Measurements from ENCODE around the gene BANF2. TPM values are rescaled to one million over a fixed set of nuclear protein-coding genes. Genes with fewer than 3 reads are reported as not detected.

The BANF2 gene
- total RNA-seq, 1 donor from 2014 or later: not detected

DNA sequence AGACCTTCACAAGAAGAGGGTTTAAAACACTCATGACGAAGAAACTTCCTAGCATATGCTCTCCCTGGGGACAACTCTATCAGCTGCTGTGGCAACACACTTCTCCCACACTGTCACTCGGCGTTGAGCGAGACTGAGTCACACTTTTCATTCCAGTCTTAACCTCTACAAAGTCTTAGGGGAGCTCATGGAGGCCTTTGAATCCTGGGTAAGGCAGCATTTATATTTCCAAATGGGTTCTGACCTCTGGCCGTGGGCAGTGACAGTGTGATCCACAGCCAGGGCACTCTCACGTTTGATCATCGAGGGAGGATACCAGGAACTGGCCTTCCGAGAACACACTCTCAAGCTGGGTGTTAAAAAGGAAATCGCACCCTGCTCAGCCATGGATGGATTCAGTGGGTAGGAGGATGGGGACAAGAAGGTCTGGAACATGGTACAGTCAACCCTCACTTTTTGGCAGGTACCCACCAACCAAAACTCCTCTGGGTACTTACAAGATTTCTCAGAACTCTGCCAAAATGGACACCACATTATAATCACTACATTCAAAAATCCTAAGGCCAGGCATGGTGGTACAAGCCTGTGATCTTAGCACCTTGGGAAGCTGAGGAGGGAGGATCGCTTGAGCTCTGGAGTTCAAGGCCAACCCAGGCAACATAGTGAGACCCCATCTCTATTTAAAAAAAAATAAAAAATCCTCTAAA lies 37.3 kb upstream of the BANF2 start:
- intact Hi-C loops (cut with micrococcal nuclease): no loop called here
- DNase-seq (no peak), ATAC-seq (peak; percentile 84)

GRCh38 chr20:17663040-17663399 lies 36.7 kb upstream of the BANF2 start:
- no peak for DNase-seq
- intact Hi-C loops (cut with micrococcal nuclease): no loop called here
- peak; percentile 34 for ATAC-seq

GRCh38 chr20:17663486-17663885 lies 36.3 kb upstream of the BANF2 start:
- intact Hi-C loops (cut with micrococcal nuclease): no loop called here
- no peak for ATAC-seq
- no peak for DNase-seq

DNA sequence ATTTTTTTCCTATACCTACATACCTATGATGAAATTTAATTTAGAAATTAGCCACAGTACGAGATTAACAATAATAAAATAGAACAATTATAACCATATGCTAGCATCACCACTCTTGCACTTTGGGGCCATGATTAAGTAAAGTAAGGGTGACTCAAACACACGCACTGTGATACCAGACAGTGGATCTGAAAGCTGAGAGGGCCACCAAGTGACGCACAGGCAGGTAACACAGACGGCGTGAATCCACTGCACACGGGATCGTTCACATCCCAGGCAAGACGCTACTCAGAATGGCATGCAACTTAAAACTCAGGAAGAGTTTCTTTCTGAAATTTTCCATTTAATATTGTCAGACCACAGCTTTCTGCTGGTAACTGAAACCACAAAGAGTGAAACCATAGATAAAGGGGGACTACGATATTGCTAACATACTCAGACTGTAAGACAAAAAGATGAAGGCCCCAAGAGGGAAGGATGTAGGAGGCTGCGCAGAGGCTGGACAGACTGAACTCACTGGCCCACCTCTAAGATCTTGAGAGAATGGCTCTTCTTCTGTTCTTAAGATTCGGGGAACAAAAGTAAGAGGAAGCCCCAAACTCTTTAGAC lies 35.6 kb upstream of the BANF2 start:
- DNase-seq (no peak), ATAC-seq (no peak)
- intact Hi-C loops (cut with micrococcal nuclease): no loop called here

DNA sequence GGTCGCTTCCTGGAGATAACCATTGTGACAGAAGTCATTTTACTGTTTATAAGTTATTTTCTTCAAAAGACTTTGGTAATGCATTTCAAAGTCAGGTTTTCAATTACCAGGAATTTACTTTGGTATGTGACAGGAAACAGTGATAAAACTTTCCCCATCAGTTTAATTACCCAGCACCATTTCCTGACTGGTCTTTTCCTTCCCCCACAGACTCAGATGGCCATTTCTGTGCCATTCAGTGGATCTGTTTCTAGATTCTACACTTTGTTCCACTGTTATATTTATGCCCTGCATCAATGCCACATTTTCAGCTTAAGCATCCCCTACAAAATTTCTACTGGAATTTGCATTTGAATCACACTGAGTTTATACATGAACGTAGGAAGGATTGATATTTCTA lies 34.0 kb upstream of the BANF2 start:
- DNase-seq: no peak
- intact Hi-C loops (cut with micrococcal nuclease): no loop called here

GRCh38 chr20:17666481-17666880 lies 33.3 kb upstream of the BANF2 start:
- DNase-seq (no peak), ATAC-seq (peak; percentile 62)
- intact Hi-C loops (cut with micrococcal nuclease): no loop called here

More for the DNA sequence above, 34.0 kb upstream of the BANF2 start:
- no peak for ATAC-seq

DNA sequence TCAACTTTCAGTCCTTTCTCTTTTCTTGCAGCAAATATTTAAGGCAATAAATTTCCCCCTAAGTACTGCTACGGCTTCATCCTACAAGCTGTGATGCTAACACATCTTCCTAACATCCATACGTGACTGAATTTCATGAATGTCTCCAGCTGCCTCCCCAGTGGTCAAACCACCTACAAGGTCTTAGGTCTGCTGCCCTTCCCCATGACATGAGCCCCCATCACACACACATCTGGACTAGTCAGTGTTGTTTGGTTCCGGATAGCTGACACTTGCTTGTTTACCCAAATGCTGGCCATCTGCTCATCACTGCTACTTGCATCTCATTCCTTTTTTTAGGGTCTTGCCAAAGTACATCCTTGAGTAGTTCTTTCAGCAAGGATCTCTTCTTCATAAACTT lies 32.3 kb upstream of the BANF2 start:
- ATAC-seq (no peak), DNase-seq (no peak)
- intact Hi-C loops (cut with micrococcal nuclease): no loop called here

- ATAC-seq (no peak), DNase-seq (no peak)
- intact Hi-C loops (cut with micrococcal nuclease): no loop called here
Observed at GRCh38 chr20:17668432-17668831, 31.3 kb upstream of the BANF2 start.

DNA sequence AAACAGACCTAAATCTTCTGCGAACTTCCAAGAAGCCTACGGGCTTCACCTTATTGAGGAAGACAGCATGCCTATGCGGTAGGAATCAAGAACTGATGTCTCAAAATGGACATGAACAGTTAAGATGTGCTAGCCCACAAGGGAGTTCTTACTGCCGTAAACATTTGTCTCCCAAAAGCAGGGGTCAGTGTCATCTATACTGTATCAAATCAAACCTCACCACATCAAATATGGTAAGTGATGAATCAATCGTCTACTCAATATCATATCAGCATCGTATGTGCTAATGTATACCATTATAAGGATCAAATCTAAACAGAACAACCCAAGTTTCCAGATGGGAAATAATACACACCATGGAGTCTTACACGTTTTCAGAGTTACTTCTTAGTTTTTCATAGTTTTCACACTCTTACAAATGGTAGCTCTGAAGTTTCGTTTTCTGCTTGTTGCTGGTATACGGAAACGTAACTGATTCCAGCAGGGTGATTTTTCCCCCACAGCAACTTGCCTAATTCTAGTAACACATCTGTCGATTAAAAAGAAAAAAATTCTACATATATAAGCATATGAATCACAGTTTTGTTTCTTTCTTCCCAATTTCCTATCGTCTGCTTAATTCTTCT lies 30.3 kb upstream of the BANF2 start:
- DNase-seq (no peak), ATAC-seq (no peak)
- intact Hi-C loops (cut with micrococcal nuclease): no loop called here

- intact Hi-C loops (cut with micrococcal nuclease): no loop called here
- ATAC-seq: no peak
- no peak for DNase-seq
Observed at GRCh38 chr20:17671011-17671410, 28.8 kb upstream of the BANF2 start.

GRCh38 chr20:17671565-17671964 lies 28.2 kb upstream of the BANF2 start:
- intact Hi-C loops (cut with micrococcal nuclease): no loop called here
- no peak for DNase-seq
- ATAC-seq: no peak

DNA sequence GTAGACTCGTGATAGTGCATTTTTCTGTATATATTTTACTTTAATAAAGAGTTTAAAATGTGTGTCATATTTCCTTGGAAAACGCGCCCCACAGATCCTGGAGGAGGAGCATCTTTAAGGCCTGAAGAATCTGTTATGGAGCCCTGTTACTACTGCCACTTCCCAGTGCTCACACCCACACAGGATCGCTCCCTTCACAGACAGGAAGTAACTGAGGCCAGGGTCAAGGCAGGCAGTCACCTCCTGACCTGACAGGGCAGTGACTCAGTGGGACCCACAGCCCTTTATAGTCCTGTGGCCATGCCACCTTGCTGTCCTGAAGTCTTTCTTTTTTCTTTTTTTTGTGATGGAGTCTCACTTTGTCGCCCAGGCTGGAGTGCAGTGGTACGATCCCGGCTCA lies 26.7 kb upstream of the BANF2 start:
- no peak for ATAC-seq
- DNase-seq: no peak
- intact Hi-C loops (cut with micrococcal nuclease): no loop called here

GRCh38 chr20:17674722-17675518 lies 24.8 kb upstream of the BANF2 start:
- ATAC-seq (peak; percentile 11), DNase-seq (no peak)
- intact Hi-C loops (cut with micrococcal nuclease): no loop called here

DNA sequence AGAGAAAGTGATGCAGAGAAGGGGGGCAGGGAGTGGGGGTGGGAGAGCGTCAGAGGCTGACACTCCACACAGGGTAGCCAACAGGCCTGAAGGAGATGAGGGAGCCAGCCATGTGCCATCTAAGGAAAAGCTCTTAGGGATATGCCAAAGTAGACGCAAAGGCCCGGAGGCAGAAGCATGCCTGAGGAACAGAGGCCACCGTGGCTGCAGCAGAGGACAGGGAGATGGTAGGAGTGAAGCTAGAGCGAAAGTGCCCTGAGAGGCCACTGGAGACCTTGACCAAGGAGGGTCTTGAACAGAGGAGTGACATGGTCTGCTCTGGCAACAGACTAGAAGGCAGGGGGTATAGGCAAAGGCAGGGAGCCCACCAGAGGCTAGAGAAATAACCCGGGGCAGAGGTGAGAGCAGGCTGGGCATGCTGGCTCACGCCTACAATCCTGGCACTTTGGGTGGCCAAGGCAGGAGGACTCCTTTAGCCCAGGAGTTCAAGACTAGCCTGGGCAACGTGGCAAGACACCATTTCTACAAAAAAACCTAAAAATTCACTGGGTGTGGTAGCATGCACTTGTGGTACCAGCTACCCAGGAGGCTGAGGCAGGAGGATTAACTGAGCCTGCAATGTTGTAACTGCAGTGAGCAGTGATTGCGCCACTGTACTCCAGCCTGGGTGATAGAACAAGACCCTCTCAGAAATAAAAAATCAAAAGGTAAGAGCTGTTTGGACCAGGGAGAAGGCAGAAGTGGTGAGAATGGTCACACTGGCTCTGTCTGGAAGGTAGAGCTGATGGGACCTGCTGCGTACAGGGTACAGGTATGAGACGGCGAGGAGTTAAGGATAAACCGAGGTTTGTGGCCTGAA lies 24.0 kb upstream of the BANF2 start:
- intact Hi-C loops (cut with micrococcal nuclease): no loop called here
- ATAC-seq (no peak), DNase-seq (no peak)

DNA sequence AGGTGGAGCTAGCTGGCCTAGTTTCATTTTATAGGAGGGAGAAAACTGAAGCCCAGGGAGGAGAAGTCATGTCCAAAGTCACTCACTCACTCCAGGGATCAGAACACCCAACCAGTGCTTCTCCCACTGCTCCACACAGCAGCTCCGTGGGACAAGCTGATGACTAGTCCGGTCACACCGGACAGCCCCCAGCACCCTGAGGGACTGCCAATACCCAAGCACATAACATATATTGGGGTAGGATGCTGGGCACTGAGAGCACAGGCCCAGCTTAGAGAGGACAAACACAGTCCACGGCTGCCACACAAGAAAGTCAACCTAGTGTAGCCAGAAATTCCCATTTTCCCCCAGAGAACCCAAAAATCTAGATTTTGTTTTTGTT lies 23.4 kb upstream of the BANF2 start:
- ATAC-seq (no peak), DNase-seq (no peak)
- intact Hi-C loops (cut with micrococcal nuclease): no loop called here

- ATAC-seq: no peak
- intact Hi-C loops (cut with micrococcal nuclease): no loop called here
- DNase-seq: no peak
Observed at GRCh38 chr20:17676942-17677341, 22.8 kb upstream of the BANF2 start.

- DNase-seq (no peak), ATAC-seq (no peak)
- intact Hi-C loops (cut with micrococcal nuclease): no loop called here
Observed at GRCh38 chr20:17678295-17678694, 21.5 kb upstream of the BANF2 start.

DNA sequence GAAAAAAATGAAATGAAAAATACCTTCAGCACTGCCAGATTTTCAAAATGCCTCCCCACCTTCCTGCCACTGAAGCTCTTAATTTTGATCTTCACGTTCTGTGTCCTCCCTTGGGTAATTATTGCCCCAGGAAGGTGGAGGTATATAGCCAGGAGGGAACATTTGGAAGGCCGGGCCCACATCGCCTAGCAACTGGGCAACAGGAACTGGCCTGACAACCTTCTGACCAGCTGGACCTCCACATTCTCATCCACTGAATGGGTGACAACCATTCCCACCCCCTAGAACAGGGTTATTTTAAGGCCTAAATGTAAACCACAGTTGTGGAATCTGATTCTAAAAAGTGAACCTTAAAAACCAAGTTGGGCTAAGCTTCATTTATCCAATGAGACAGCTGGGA lies 20.9 kb upstream of the BANF2 start:
- no peak for DNase-seq
- ATAC-seq: no peak
- intact Hi-C loops (cut with micrococcal nuclease): no loop called here
